Panc1 (cell line): ENCODE results near the gene P2RY2. TPM values are rescaled to one million over a fixed set of nuclear protein-coding genes. Genes with fewer than 3 reads are reported as not detected.

Source experiments
- ATAC-seq: fragments of 200-7000 bp; cut with Tn5 transposase; 2 replicates; pipeline ENCODE4 v1.9.1; 2020; ENCODE audit warnings: mild to moderate bottlenecking, moderate library complexity
- BruUV-seq: library from RNA; stranded (reverse); fragments of 400-500 nt; replicated peaks from 2 replicates; lab custom pipeline; 2021; lab: Mats Ljungman, UMichigan
- CTCF ChIA-PET: fragments of 300-600 bp; sonication (Branson Sonifier 250); formaldehyde crosslinking; loops from one replicate; lab custom pipeline; 2022; ENCODE audit warnings: antibody characterized with exemption; lab: Charles Lee
- POLR2A ChIA-PET: fragments of 300-600 bp; sonication (Branson Sonifier 250); formaldehyde crosslinking; loops from one replicate; lab custom pipeline; 2022; ENCODE audit warnings: antibody characterized with exemption; lab: Charles Lee
- DNase-seq: peaks from one replicate; pipeline ENCODE4 v3.0.0-alpha.2; 2010; ENCODE audit warnings: low read depth, low spot score
- H3K27ac ChIP-seq: 2 replicates; pipeline ENCODE4 v1.5.1; 2011; ENCODE audit warnings: mild to moderate bottlenecking, low read length, inconsistent platforms
- H3K27me3 ChIP-seq: fragments of 200-500 bp; sonication (Bioruptor generic); 2 replicates; pipeline ENCODE4 v1.6.0; 2014; ENCODE audit warnings: low read length, inconsistent platforms; ENCODE audit not compliant: control insufficient read depth, insufficient read depth
- H3K36me3 ChIP-seq: fragments of 200-500 bp; sonication (Bioruptor generic); 2 replicates; pipeline ENCODE4 v1.5.1; 2014; ENCODE audit warnings: inconsistent platforms, mild to moderate bottlenecking, low read length, moderate library complexity; ENCODE audit not compliant: control insufficient read depth, insufficient read depth
- H3K4me1 ChIP-seq: 2 replicates; pipeline ENCODE4 v1.5.1; 2011; ENCODE audit warnings: inconsistent platforms, mild to moderate bottlenecking, low read length, moderate library complexity; ENCODE audit not compliant: control insufficient read depth, insufficient read depth
- H3K4me3 ChIP-seq, 2 experiments: 2 replicates each; pipeline ENCODE4 v1.5.1; 2011 to 2012; ENCODE audit warnings: low read depth in 2 of 2, low read length in 2 of 2, mild to moderate bottlenecking in 2 of 2, inconsistent platforms in 1 of 2, moderate library complexity in 1 of 2
- H3K9me3 ChIP-seq: fragments of 200-500 bp; sonication (Bioruptor generic); 2 replicates; pipeline ENCODE4 v1.5.1; 2014; ENCODE audit warnings: low read depth, mild to moderate bottlenecking, inconsistent platforms, low read length, moderate library complexity; ENCODE audit not compliant: control insufficient read depth, insufficient read depth
- POLR2AphosphoS5 ChIP-seq: IDR thresholded peaks from 2 replicates; pipeline ENCODE4 v1.6.1; 2012; ENCODE audit warnings: mild to moderate bottlenecking, low read depth, low read length, moderate library complexity
- REST ChIP-seq, 2 experiments: IDR thresholded peaks; 2 replicates each; pipeline ENCODE4 v1.6.1; 2011 to 2012; ENCODE audit warnings: low read depth in 2 of 2, control low read depth in 1 of 2, low read length in 1 of 2, mild to moderate bottlenecking in 1 of 2, moderate library complexity in 1 of 2; ENCODE audit not compliant: insufficient read depth in 1 of 2
- SIN3A ChIP-seq: IDR thresholded peaks from 2 replicates; pipeline ENCODE4 v1.6.1; 2012; ENCODE audit warnings: low read depth, mild to moderate bottlenecking, low read length, moderate library complexity, borderline replicate concordance; ENCODE audit not compliant: insufficient read depth
- TCF7L2 ChIP-seq: IDR thresholded peaks from 2 replicates; pipeline ENCODE4 v1.6.1; 2011; ENCODE audit warnings: mild to moderate bottlenecking, low read depth, low read length, inconsistent platforms
- in situ Hi-C: cut with HindIII; loops from 2 replicates; pipeline ENCODE4 v1.10.0; 2016; ENCODE audit warnings: low sequenced_read_pairs, low pct_unique_long_range_greater_than_20kb
- intact Hi-C: fragments of 100-400 bp; cut with micrococcal nuclease; formaldehyde crosslinking; loops from one replicate; pipeline ENCODE4 v1.10.0; 2022; ENCODE audit not compliant: unreplicated experiment
- total RNA-seq: library from RNA; stranded (reverse); gene quantifications from one replicate; pipeline ENCODE4 v1.2.1, GENCODE V29; 2021; ENCODE audit not compliant: unreplicated experiment
- TF ChIP-seq, protein P1 (sequence below): fragments of 450-650 bp; IDR thresholded peaks from 2 replicates; pipeline ENCODE4 v1.5.1; 2017; ENCODE audit warnings: mild to moderate bottlenecking

Gene P2RY2
- total RNA-seq, 1 experiment from 2014 or later = 2.4 TPM

GRCh38 chr11:73271936-73272679 lies 54.0 kb downstream of the P2RY2 start, which contains the start of gene P2RY6:
TSS of gene P2RY6 (plus strand) at chr11:73272338. CDS start at chr11:73296519, 24,181 bp downstream.
- ChIA-PET POLR2A (interaction anchor here (0.6 kb wide), 1 partner anchor 1398 kb away, joined by 3 read pairs; no protein-coding TSS in a partner anchor), CTCF (interaction anchor here (0.6 to 1.4 kb wide), 3 partner anchors 17 to 187 kb away, joined by 3 to 7 read pairs (median 5); no protein-coding TSS in a partner anchor)
- in situ Hi-C loops (no loop called here), intact Hi-C loops (no loop called here)
- no TSS peak for BruUV-seq
- Histone ChIP-seq H3K4me1 (peaks cover 15% of the 10 kb centered on the region), H3K36me3 (no peaks in the 10 kb centered on the region), H3K4me3 (no peak within 1 kb of the TSS), H3K27ac (peak within 1 kb of the TSS; percentile 70), H3K27me3 (no peaks in the 10 kb centered on the region), H3K9me3 (no peaks in the 10 kb centered on the region)
- peak; percentile 85 for ATAC-seq
- TF ChIP-seq, protein P1, sequence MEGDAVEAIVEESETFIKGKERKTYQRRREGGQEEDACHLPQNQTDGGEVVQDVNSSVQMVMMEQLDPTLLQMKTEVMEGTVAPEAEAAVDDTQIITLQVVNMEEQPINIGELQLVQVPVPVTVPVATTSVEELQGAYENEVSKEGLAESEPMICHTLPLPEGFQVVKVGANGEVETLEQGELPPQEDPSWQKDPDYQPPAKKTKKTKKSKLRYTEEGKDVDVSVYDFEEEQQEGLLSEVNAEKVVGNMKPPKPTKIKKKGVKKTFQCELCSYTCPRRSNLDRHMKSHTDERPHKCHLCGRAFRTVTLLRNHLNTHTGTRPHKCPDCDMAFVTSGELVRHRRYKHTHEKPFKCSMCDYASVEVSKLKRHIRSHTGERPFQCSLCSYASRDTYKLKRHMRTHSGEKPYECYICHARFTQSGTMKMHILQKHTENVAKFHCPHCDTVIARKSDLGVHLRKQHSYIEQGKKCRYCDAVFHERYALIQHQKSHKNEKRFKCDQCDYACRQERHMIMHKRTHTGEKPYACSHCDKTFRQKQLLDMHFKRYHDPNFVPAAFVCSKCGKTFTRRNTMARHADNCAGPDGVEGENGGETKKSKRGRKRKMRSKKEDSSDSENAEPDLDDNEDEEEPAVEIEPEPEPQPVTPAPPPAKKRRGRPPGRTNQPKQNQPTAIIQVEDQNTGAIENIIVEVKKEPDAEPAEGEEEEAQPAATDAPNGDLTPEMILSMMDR = no peak
- TF ChIP-seq SIN3A = no peak
- TF ChIP-seq TCF7L2 = no peak
- no peak for TF ChIP-seq POLR2AphosphoS5
- no peak for TF ChIP-seq REST (IDR thresholded peaks at IDR 0.05; ENCODE audit: insufficient read depth in 1 of 2, low read depth in 2 of 2, low read length in 1 of 2)
- no peak for DNase-seq

GRCh38 chr11:73272680-73273038 lies 54.6 kb downstream of the P2RY2 start:
- ATAC-seq = no peak
- CTCF ChIA-PET = interaction anchor here (0.6 to 1.4 kb wide), 3 partner anchors 17 to 187 kb away, joined by 3 to 7 read pairs (median 5); no protein-coding TSS in a partner anchor
- peak overlapping the region; percentile 2; the same call in 1 of the 2 replicates for H3K27ac ChIP-seq

More at GRCh38 chr11:73272680-73273038, 54.6 kb downstream of the P2RY2 start:
- no peaks in the 10 kb centered on the region for H3K27me3 ChIP-seq
- TF ChIP-seq POLR2AphosphoS5 = no peak
- TF ChIP-seq SIN3A = no peak
- TF ChIP-seq, protein P1 = no peak
- no peak for TF ChIP-seq TCF7L2
- no peak for TF ChIP-seq REST (IDR thresholded peaks at IDR 0.05; ENCODE audit: insufficient read depth in 1 of 2, low read depth in 2 of 2, low read length in 1 of 2)
- peaks cover 15% of the 10 kb centered on the region for H3K4me1 ChIP-seq
- DNase-seq = no peak
- in situ Hi-C loops = no loop called here
- intact Hi-C loops = no loop called here
- no peaks in the 10 kb centered on the region for H3K36me3 ChIP-seq
- POLR2A ChIA-PET = interaction anchor here (0.6 kb wide), 1 partner anchor 1397 kb away, joined by 3 read pairs; no protein-coding TSS in a partner anchor
- BruUV-seq = no TSS peak
- no peak overlapping the region for H3K4me3 ChIP-seq
- H3K9me3 ChIP-seq = no peaks in the 10 kb centered on the region
